H1 (cell line): Measurements from ENCODE around the gene MIA2. TPM values are rescaled to one million over a fixed set of nuclear protein-coding genes. Genes with fewer than 3 reads are reported as not detected.

Experiments used
- CTCF ChIA-PET: fragments of 300-600 bp; sonication (Branson Sonifier 250); formaldehyde crosslinking; loops from one replicate; lab custom pipeline; 2021; ENCODE audit not compliant: partially characterized antibody; lab: Charles Lee
- POLR2A ChIA-PET: fragments of 300-600 bp; sonication (Branson Sonifier 250); formaldehyde crosslinking; loops from one replicate; lab custom pipeline; 2021; ENCODE audit warnings: inconsistent platforms; ENCODE audit not compliant: partially characterized antibody; lab: Charles Lee
- DNase-seq, 2 experiments: peaks; one replicate each; pipeline versions ENCODE4 v3.0.0 to v3.0.0-alpha.2; 2010 to 2022; ENCODE audit warnings: low spot score in 2 of 2, low read depth in 1 of 2, mixed read lengths in 1 of 2
- FAIRE-seq: peaks from 2 replicates; lab custom pipeline; 2011; peaks lifted over from hg19 to GRCh38; lab: Jason Lieb, UNC
- H2AFZ ChIP-seq: 2 replicates; pipeline ENCODE4 v1.8.1; 2012; ENCODE audit warnings: low read length, inconsistent platforms
- H2AK5ac ChIP-seq: 2 replicates; pipeline ENCODE4 v1.6.1; 2013; ENCODE audit warnings: low read depth, low read length
- H2BK120ac ChIP-seq: replicated peaks from 2 replicates; pipeline ENCODE3; 2013; ENCODE audit warnings: low read depth, low read length, inconsistent platforms
- H2BK12ac ChIP-seq: 2 replicates; pipeline ENCODE4 v1.6.1; 2013; ENCODE audit warnings: low read depth, low read length
- H2BK15ac ChIP-seq: 2 replicates; pipeline ENCODE4 v1.6.1; 2013; ENCODE audit warnings: low read length
- H2BK20ac ChIP-seq: 2 replicates; pipeline ENCODE4 v1.6.1; 2013; ENCODE audit warnings: low read length
- H2BK5ac ChIP-seq: 2 replicates; pipeline ENCODE4 v1.6.1; 2013; ENCODE audit warnings: low read depth, low read length
- H3K14ac ChIP-seq: 2 replicates; pipeline ENCODE4 v1.6.1; 2013; ENCODE audit warnings: inconsistent platforms; ENCODE audit not compliant: insufficient read length
- H3K18ac ChIP-seq: 2 replicates; pipeline ENCODE4 v1.6.1; 2013; ENCODE audit warnings: low read length; ENCODE audit errors: extremely low read depth
- H3K23ac ChIP-seq: 2 replicates; pipeline ENCODE4 v1.6.1; 2013; ENCODE audit warnings: inconsistent platforms; ENCODE audit not compliant: insufficient read length
- H3K23me2 ChIP-seq: 2 replicates; pipeline ENCODE4 v1.6.1; 2013; ENCODE audit warnings: low read depth, low read length
- H3K27ac ChIP-seq: 2 replicates; pipeline ENCODE4 v1.6.1; 2011; ENCODE audit warnings: low read depth, low read length, inconsistent platforms
- H3K27me3 ChIP-seq, 4 experiments: replicated peaks in 1 of 4; 1 replicate in 1 of 4; 2 replicates in 3 of 4; pipeline versions ENCODE4 v1.6.1 to v1.8.1; 2011 to 2013; ENCODE audit warnings: low read length in 3 of 4, mild to moderate bottlenecking in 3 of 4, inconsistent platforms in 2 of 4, mixed read lengths in 2 of 4, moderate library complexity in 1 of 4; ENCODE audit not compliant: control insufficient read depth in 3 of 4, insufficient read depth in 3 of 4; ENCODE audit errors: extremely low read depth in 1 of 4
- H3K36me3 ChIP-seq, 4 experiments: 2 replicates each; pipeline versions ENCODE4 v1.6.1 to v1.8.1; 2011 to 2013; ENCODE audit warnings: mild to moderate bottlenecking in 4 of 4, low read length in 3 of 4, moderate library complexity in 2 of 4, control low read depth in 1 of 4, inconsistent platforms in 1 of 4; ENCODE audit not compliant: insufficient read depth in 4 of 4, control insufficient read depth in 2 of 4
- H3K4ac ChIP-seq: replicated peaks from 2 replicates; pipeline ENCODE3; 2013; ENCODE audit warnings: low read length, low read depth, mixed read lengths, inconsistent platforms; ENCODE audit not compliant: insufficient read length
- H3K4me1 ChIP-seq, 4 experiments: replicated peaks in 1 of 4; 1 replicate in 1 of 4; 2 replicates in 3 of 4; pipeline versions ENCODE4 v1.6.1 to v1.8.1; 2011 to 2013; ENCODE audit warnings: low read length in 3 of 4, inconsistent platforms in 2 of 4, mixed read lengths in 1 of 4; ENCODE audit not compliant: insufficient read depth in 4 of 4, control insufficient read depth in 3 of 4
- H3K4me2 ChIP-seq, 2 experiments: 2 replicates each; pipeline versions ENCODE4 v1.6.1 to v1.8.1; 2011 to 2013; ENCODE audit warnings: low read depth in 2 of 2, low read length in 2 of 2, control low read depth in 1 of 2, inconsistent platforms in 1 of 2, mild to moderate bottlenecking in 1 of 2; ENCODE audit not compliant: insufficient read depth in 1 of 2
- H3K4me3 ChIP-seq, 4 experiments: fragments of 200-600, 300-600 bp in 1 of 4; sonication (generic), shearing (Covaris generic), sonication (Bioruptor Twin) in 1 of 4; 2 replicates each; pipeline versions ENCODE4 v1.5.1 to v1.8.1; 2011 to 2016; ENCODE audit warnings: low read length in 4 of 4, low read depth in 3 of 4, control low read depth in 2 of 4, inconsistent platforms in 2 of 4, mild to moderate bottlenecking in 2 of 4, mixed read lengths in 1 of 4, moderate library complexity in 1 of 4; ENCODE audit not compliant: insufficient read depth in 2 of 4; ENCODE audit errors: extremely low read depth in 1 of 4
- H3K56ac ChIP-seq: replicated peaks from 2 replicates; pipeline ENCODE3; 2013; ENCODE audit warnings: low read depth, mild to moderate bottlenecking, mixed read lengths, low read length, inconsistent platforms; ENCODE audit not compliant: insufficient read length
- H3K79me1 ChIP-seq: 2 replicates; pipeline ENCODE4 v1.6.1; 2013; ENCODE audit warnings: low read depth, low read length, control low read depth
- H3K79me2 ChIP-seq, 2 experiments: 2 replicates each; pipeline versions ENCODE4 v1.6.1 to v1.8.1; 2012 to 2013; ENCODE audit warnings: low read length in 2 of 2, mild to moderate bottlenecking in 2 of 2, inconsistent platforms in 1 of 2; ENCODE audit not compliant: insufficient read depth in 2 of 2, control insufficient read depth in 1 of 2
- H3K9ac ChIP-seq, 4 experiments: replicated peaks in 1 of 4; 1 replicate in 1 of 4; 2 replicates in 3 of 4; pipeline versions ENCODE4 v1.6.1 to v1.8.1; 2011 to 2013; ENCODE audit warnings: low read depth in 3 of 4, low read length in 3 of 4, control low read depth in 2 of 4, mild to moderate bottlenecking in 2 of 4, moderate library complexity in 2 of 4, inconsistent platforms in 1 of 4; ENCODE audit errors: extremely low read depth in 1 of 4
- H3K9me3 ChIP-seq, 2 experiments: 2 replicates each; pipeline versions ENCODE4 v1.6.1 to v1.8.1; 2012 to 2013; ENCODE audit warnings: mild to moderate bottlenecking in 2 of 2, moderate library complexity in 2 of 2, control low read depth in 1 of 2, inconsistent platforms in 1 of 2, low read depth in 1 of 2, low read length in 1 of 2, mixed read lengths in 1 of 2; ENCODE audit not compliant: insufficient read depth in 2 of 2
- H4K20me1 ChIP-seq, 2 experiments: replicated peaks in 1 of 2; 2 replicates each; pipeline versions ENCODE3 to v1.8.1; 2011 to 2013; ENCODE audit warnings: inconsistent platforms in 2 of 2, low read length in 2 of 2, mild to moderate bottlenecking in 1 of 2; ENCODE audit not compliant: insufficient read depth in 2 of 2, control insufficient read depth in 1 of 2
- H4K5ac ChIP-seq: 2 replicates; pipeline ENCODE4 v1.6.1; 2013; ENCODE audit warnings: low read length, low read depth, mixed read lengths, inconsistent platforms; ENCODE audit not compliant: insufficient read length
- H4K8ac ChIP-seq: 2 replicates; pipeline ENCODE4 v1.8.0; 2013; ENCODE audit warnings: mild to moderate bottlenecking, moderate library complexity, low read length, inconsistent platforms; ENCODE audit not compliant: insufficient read depth; ENCODE audit errors: extremely low read depth
- H4K91ac ChIP-seq: replicated peaks from 2 replicates; pipeline ENCODE3; 2013; ENCODE audit warnings: low read length, mixed read lengths, inconsistent platforms; ENCODE audit not compliant: insufficient read length
- BCL11A ChIP-seq, 2 experiments: IDR thresholded peaks; one replicate each; pipeline ENCODE4 v1.6.1; 2011; ENCODE audit warnings: low read depth in 2 of 2, low read length in 2 of 2, mild to moderate bottlenecking in 2 of 2
- BRCA1 ChIP-seq: IDR thresholded peaks from 2 replicates; pipeline ENCODE4 v1.6.1; 2012; ENCODE audit warnings: low read depth, low read length, improper control_type of control experiment
- EZH2 ChIP-seq: fragments of 200-600 bp; sonication (generic); IDR thresholded peaks from 2 replicates; pipeline ENCODE4 v1.7.1; 2012; ENCODE audit warnings: low read depth, mild to moderate bottlenecking, moderate library complexity, low read length, inconsistent platforms; ENCODE audit not compliant: severe bottlenecking
- KDM1A ChIP-seq: fragments of 200-600, 300-600 bp; sonication (generic); IDR thresholded peaks from 2 replicates; pipeline ENCODE4 v1.7.1; 2016; ENCODE audit warnings: mild to moderate bottlenecking, low read length, borderline replicate concordance
- POLR2A ChIP-seq, 2 experiments: IDR thresholded peaks; 1 replicate in 1 of 2; 2 replicates in 1 of 2; pipeline ENCODE4 v1.6.1; 2011; ENCODE audit warnings: low read depth in 2 of 2, low read length in 2 of 2, mild to moderate bottlenecking in 2 of 2; ENCODE audit errors: control extremely low read depth in 1 of 2
- POU5F1 ChIP-seq: IDR thresholded peaks from 2 replicates; pipeline ENCODE4 v1.6.1; 2011; ENCODE audit warnings: low read depth, mild to moderate bottlenecking, low read length, moderate library complexity
- SAP30 ChIP-seq: fragments of 300-600 bp; sonication (generic); IDR thresholded peaks from 2 replicates; pipeline ENCODE4 v1.7.1; 2012; ENCODE audit warnings: low read length, moderate library complexity, mild to moderate bottlenecking, inconsistent platforms; ENCODE audit not compliant: insufficient read depth, insufficient replicate concordance
- polyA plus RNA-seq, 7 experiments: library from polyadenylated mRNA; depleted of rRNA in 3 of 7; stranded (reverse) in 5 of 7; unstranded in 2 of 7; fragments of >200 nt in 5 of 7; fragments of 200-250 nt in 2 of 7; gene quantifications; 1 replicate in 5 of 7; 2 replicates in 1 of 7; 4 replicates in 1 of 7; pipeline versions ENCODE4 v1.2.1 to v1.2.3, GENCODE V29; 2011 to 2013; ENCODE audit warnings: missing spikeins in 2 of 7, mixed read lengths in 2 of 7
- total RNA-seq: library from RNA; stranded (reverse); fragmentation: NEBNext Ultra II Directional; extraction: Animal tissue kit (Norgen Biotek cat#: 25700); gene quantifications from 2 replicates; pipeline ENCODE4 v1.2.1, GENCODE V29; 2021

Gene MIA2
- total and polyA plus RNA-seq, 2 of the 8 experiments (the other 6 are each of a cell fraction or from before 2014, with no cell fraction given): 10.1 to 15.0 TPM

DNA sequence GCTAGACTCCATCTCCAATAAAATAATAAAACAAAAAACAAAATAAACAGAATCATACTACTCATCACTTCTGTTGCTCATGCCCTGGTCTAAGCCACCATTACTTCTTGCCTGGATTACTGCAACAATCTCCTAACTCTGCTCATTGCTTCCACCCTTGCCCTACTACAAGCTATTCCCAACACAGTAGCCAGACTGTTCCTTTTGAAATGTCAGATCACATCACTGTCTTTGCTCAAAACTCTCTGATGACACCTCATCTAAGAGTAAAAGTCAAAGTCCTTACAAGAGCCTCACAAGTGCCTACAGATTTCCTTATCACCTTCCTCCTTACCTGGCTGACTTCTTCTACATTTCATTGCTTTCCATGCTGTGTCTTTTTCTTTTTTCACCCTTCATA is 188.5 kb downstream of the MIA2 start:
- Histone ChIP-seq H3K27me3 (no peaks in the 10 kb centered on the region), H3K79me2 (peaks cover 0 to 12% of the 10 kb centered on the region in 2 experiments; a peak in 2 of 4 replicates), H2AFZ (no peak overlapping the region), H2BK12ac (no peak overlapping the region), H3K27ac (no peak overlapping the region), H3K4me1 (peaks cover 0 to 3% (median 0%) of the 10 kb centered on the region in 4 experiments; a peak in 1 of 7 replicates), H3K36me3 (no peaks in the 10 kb centered on the region), H4K5ac (no peak overlapping the region), H2BK20ac (no peak overlapping the region), H3K56ac (no peak overlapping the region), H3K4me3 (no peak overlapping the region), H3K14ac (no peak overlapping the region), H4K8ac (no peak overlapping the region), H3K23me2 (no peaks in the 10 kb centered on the region; the same call in 1 of the 2 replicates), H2AK5ac (no peak overlapping the region), H4K20me1 (no peaks in the 10 kb centered on the region), H3K9ac (no peak overlapping the region), H2BK15ac (no peak overlapping the region), H2BK5ac (no peak overlapping the region), H3K9me3 (no peaks in the 10 kb centered on the region), H3K18ac (no peak overlapping the region), H4K91ac (no peak overlapping the region), H3K4me2 (no peak overlapping the region), H3K4ac (no peak overlapping the region), H2BK120ac (no peak overlapping the region), H3K79me1 (no peaks in the 10 kb centered on the region), H3K23ac (no peak overlapping the region)
- ChIA-PET POLR2A (interaction anchor here (5.3 kb wide), 1 partner anchor 10 kb away, joined by 24 read pairs; the partner anchor contains the start of gene FBXO33), CTCF (interaction anchor here (0.7 to 1.0 kb wide), 2 partner anchors 8 to 388 kb away, joined by 3 read pairs; no protein-coding TSS in a partner anchor)
- FAIRE-seq (no peak), DNase-seq (no peak)
- TF ChIP-seq BRCA1 (no peak), SAP30 (no peak), POLR2A (IDR thresholded peaks at IDR 0.05; ENCODE audit: control extremely low read depth in 1 of 2, low read depth in 2 of 2, low read length in 2 of 2) (no peak), KDM1A (no peak), BCL11A (IDR thresholded peaks at IDR 0.05; ENCODE audit: low read depth in 2 of 2, low read length in 2 of 2) (no peak), EZH2 (no peak), POU5F1 (no peak)
